GM06990 (cell line): Measurements from ENCODE around the gene RETREG3.

ENCODE experiments used
- DNase-seq: peaks from one replicate; pipeline ENCODE4 v3.0.0-alpha.2; 2011; ENCODE audit not compliant: insufficient read length; ENCODE audit errors: extremely low read depth
- H3K27me3 ChIP-seq: replicated peaks from 2 replicates; pipeline ENCODE4 v1.6.0; 2011; ENCODE audit warnings: low read length; ENCODE audit not compliant: control insufficient read depth, insufficient read depth
- H3K36me3 ChIP-seq: 2 replicates; pipeline ENCODE4 v1.5.1; 2011; ENCODE audit warnings: low read length; ENCODE audit not compliant: control insufficient read depth, insufficient read depth
- H3K4me3 ChIP-seq: replicated peaks from 2 replicates; pipeline ENCODE4 v1.5.1; 2011; ENCODE audit warnings: low read depth, mild to moderate bottlenecking, control low read depth, low read length
- TF ChIP-seq, protein P1 (sequence below): IDR thresholded peaks from 2 replicates; pipeline ENCODE4 v1.5.1; 2011; ENCODE audit warnings: low read length, control low read depth, mild to moderate bottlenecking, inconsistent platforms; ENCODE audit not compliant: insufficient read depth, poor library complexity, severe bottlenecking

The RETREG3 gene

DNA sequence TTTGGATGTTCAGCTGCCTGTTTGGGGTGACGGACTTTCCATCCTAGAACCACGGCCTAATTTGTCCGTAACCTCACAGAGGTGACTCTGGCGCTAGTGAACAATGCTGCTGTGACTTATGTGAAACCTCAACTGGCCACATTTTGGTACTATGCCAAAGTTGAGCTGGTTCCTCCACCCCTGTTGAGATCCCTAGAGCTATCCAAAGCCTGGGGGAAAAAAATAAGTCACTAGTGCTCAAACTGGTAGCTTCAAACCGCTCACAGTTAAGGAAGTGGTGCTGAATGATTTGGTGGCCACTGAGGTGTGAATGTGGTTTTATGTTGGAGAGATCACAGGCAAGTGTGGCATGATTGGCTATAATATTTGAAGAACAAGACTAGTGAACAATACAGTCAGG, 38.6 kb upstream of the RETREG3 start:
- Histone ChIP-seq H3K36me3 (no peaks in the 10 kb centered on the region), H3K4me3 (no peak overlapping the region), H3K27me3 (no peaks in the 10 kb centered on the region)
- TF ChIP-seq, protein P1, sequence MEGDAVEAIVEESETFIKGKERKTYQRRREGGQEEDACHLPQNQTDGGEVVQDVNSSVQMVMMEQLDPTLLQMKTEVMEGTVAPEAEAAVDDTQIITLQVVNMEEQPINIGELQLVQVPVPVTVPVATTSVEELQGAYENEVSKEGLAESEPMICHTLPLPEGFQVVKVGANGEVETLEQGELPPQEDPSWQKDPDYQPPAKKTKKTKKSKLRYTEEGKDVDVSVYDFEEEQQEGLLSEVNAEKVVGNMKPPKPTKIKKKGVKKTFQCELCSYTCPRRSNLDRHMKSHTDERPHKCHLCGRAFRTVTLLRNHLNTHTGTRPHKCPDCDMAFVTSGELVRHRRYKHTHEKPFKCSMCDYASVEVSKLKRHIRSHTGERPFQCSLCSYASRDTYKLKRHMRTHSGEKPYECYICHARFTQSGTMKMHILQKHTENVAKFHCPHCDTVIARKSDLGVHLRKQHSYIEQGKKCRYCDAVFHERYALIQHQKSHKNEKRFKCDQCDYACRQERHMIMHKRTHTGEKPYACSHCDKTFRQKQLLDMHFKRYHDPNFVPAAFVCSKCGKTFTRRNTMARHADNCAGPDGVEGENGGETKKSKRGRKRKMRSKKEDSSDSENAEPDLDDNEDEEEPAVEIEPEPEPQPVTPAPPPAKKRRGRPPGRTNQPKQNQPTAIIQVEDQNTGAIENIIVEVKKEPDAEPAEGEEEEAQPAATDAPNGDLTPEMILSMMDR: no peak
- DNase-seq: no peak

DNA sequence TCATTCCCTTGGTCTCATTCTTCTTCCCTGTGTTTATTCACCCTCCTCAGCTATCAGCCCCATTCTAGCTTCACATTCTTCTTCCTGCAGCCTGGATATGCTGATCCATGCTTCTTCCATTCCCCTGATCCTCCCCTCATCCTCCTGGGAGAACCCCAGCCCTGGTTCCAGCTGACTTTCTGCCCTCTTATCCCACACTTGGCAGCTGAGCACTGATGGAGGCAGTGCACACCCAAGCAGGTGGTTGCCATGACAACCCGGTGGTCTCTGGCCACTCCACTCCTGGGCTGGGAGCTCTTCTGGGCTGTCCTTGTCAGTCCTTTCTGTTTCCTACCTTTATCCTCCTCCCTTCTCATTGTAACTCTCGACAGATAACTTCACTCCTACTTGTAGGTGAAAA, 33.2 kb upstream of the RETREG3 start:
- DNase-seq: no peak
- Histone ChIP-seq H3K4me3 (no peak overlapping the region), H3K27me3 (no peaks in the 10 kb centered on the region), H3K36me3 (no peaks in the 10 kb centered on the region)
- TF ChIP-seq, protein P1: no peak

DNA sequence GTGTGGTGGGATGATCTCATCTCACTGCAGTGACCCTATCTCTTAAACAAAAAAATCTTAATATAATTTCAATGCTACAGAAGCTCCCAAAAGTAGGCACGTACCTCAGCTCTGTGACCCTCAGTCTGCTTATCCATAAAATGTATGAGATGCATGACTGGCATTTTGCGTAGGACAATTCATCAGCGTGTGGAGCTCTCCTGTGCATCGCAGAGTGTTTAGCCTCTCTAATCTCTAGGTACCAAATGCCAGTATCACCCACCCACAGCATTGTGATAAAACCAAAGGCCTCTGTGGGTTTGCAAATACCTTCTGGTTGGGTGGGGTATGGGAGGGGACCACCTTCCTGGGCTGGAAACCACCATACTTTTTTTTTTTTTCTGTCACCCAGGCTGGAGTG, 30.9 kb upstream of the RETREG3 start:
- Histone ChIP-seq H3K36me3 (no peaks in the 10 kb centered on the region), H3K4me3 (no peak overlapping the region), H3K27me3 (no peaks in the 10 kb centered on the region)
- no peak for DNase-seq
- TF ChIP-seq, protein P1: no peak

DNA sequence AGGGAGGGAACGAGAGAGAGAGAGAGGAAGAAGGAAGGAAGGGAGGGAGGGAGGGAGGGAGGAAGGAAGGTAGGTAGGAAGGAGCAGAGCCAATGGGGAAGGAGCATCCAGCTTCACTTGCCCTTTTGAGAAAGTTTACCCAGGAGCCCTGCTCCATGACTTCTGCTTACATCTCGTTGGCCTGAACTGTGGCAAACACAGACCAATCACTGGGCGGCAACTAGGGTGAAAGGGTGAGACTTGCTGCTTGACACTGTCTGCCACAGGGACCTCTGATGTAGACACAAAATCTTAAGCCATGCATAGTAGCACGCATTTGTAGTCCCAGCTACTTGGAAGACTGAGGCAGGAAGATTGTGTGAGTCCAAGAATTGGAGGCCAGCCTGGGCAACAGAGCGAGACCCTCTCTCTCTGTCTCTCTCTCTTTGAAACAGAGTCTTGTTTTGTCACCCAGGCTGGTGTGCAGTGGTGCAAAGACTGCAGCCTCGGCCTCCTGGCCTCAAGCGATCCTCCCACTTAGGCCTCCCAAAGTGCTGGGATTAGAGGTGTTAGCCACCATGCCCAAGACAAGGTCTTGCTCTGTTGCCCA, 30.4 kb upstream of the RETREG3 start:
- H3K36me3 ChIP-seq: no peaks in the 10 kb centered on the region
- no peak for DNase-seq
- TF ChIP-seq, protein P1: no peak
- no peak overlapping the region for H3K4me3 ChIP-seq
- H3K27me3 ChIP-seq: no peaks in the 10 kb centered on the region

DNA sequence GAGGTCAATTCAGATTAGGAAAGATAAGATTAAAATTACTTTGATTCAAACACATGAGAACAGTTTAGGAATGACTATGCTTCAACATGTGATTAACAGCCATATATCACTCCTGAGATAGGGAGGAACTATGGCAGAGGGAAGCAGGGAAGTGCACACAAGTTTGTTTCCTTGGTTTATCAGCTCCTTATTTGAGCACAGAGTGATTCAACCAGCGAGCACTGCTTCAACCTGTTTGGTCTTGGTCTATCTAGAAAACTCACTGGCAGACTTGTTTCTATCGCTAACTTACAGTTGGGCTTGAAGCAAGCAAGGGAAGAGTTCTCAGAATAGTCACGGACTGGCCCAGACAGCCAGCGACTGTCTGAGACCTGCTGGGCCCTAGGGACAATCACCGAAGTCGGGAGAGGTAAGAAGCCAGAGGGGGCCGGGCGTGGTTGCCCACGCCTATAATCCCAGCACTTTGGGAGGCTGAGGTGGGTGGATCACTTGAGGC, 23.8 kb upstream of the RETREG3 start:
- TF ChIP-seq, protein P1: no peak
- Histone ChIP-seq H3K27me3 (no peaks in the 10 kb centered on the region), H3K36me3 (no peaks in the 10 kb centered on the region), H3K4me3 (no peak overlapping the region)
- DNase-seq: no peak
